HEK293T (cell line): ENCODE results near the gene AGBL4.

Experiments
- CTCF ChIA-PET: fragments of 350-600 bp; formaldehyde crosslinking; extraction: SDS; loops from one replicate; lab custom pipeline; 2021; ENCODE audit warnings: antibody characterized with exemption, inconsistent platforms; lab: Yijun Ruan, JAX
- POLR2A ChIA-PET: fragments of 350-600 bp; formaldehyde crosslinking; extraction: SDS; loops from one replicate; lab custom pipeline; 2020; ENCODE audit warnings: antibody characterized with exemption, inconsistent platforms; lab: Yijun Ruan, JAX
- DNase-seq: peaks from one replicate; pipeline ENCODE4 v3.0.0; 2012; ENCODE audit warnings: mixed read lengths; ENCODE audit errors: extremely low spot score
- ARNT ChIP-seq: fragments of 450-650 bp; IDR thresholded peaks from 2 replicates; pipeline ENCODE4 v1.6.1; 2017; ENCODE audit warnings: mild to moderate bottlenecking
- BHLHE40 ChIP-seq: fragments of 450-650 bp; IDR thresholded peaks from 2 replicates; pipeline ENCODE4 v1.6.1; 2016; ENCODE audit warnings: mild to moderate bottlenecking, moderate library complexity, borderline replicate concordance
- CTBP1 ChIP-seq: fragments of 450-650 bp; IDR thresholded peaks from 2 replicates; pipeline ENCODE4 v1.6.1; 2016; ENCODE audit warnings: borderline replicate concordance
- ELF4 ChIP-seq: fragments of 450-650 bp; IDR thresholded peaks from 2 replicates; pipeline ENCODE4 v1.6.1; 2017; ENCODE audit warnings: antibody characterized with exemption
- FOXA1 ChIP-seq: fragments of 450-650 bp; IDR thresholded peaks from 2 replicates; pipeline ENCODE4 v1.6.1; 2016; ENCODE audit warnings: mild to moderate bottlenecking
- FOXK2 ChIP-seq: fragments of 450-650 bp; IDR thresholded peaks from 2 replicates; pipeline ENCODE4 v1.6.1; 2016; ENCODE audit warnings: mild to moderate bottlenecking
- FOXM1 ChIP-seq: fragments of 450-650 bp; IDR thresholded peaks from 2 replicates; pipeline ENCODE4 v1.6.1; 2017; ENCODE audit warnings: mild to moderate bottlenecking, borderline replicate concordance
- HDGF ChIP-seq: fragments of 450-650 bp; IDR thresholded peaks from 2 replicates; pipeline ENCODE4 v1.6.1; 2017; ENCODE audit warnings: antibody characterized with exemption, borderline replicate concordance
- L3MBTL2 ChIP-seq: fragments of 450-650 bp; conservative IDR thresholded peaks from 2 replicates; pipeline ENCODE4 v1.6.1; 2016; ENCODE audit warnings: mild to moderate bottlenecking
- LEF1 ChIP-seq: fragments of 450-650 bp; IDR thresholded peaks from 2 replicates; pipeline ENCODE4 v1.6.1; 2017; ENCODE audit warnings: mild to moderate bottlenecking, borderline replicate concordance
- NFRKB ChIP-seq: fragments of 450-650 bp; IDR thresholded peaks from 2 replicates; pipeline ENCODE4 v1.6.1; 2016; ENCODE audit warnings: mild to moderate bottlenecking, moderate library complexity
- PKNOX1 ChIP-seq: fragments of 450-650 bp; IDR thresholded peaks from 2 replicates; pipeline ENCODE4 v1.6.1; 2016
- SP1 ChIP-seq: fragments of 450-650 bp; IDR thresholded peaks from 2 replicates; pipeline ENCODE4 v1.6.1; 2017
- SUZ12 ChIP-seq: fragments of 450-650 bp; IDR thresholded peaks from 2 replicates; pipeline ENCODE4 v1.6.1; 2016; ENCODE audit warnings: mild to moderate bottlenecking
- TARDBP ChIP-seq: fragments of 450-650 bp; IDR thresholded peaks from 2 replicates; pipeline ENCODE4 v1.6.1; 2016
- ZNF384 ChIP-seq: fragments of 450-650 bp; IDR thresholded peaks from 2 replicates; pipeline ENCODE4 v1.6.1; 2016

Gene AGBL4

GRCh38 chr1:48603222-48603621, 1420.5 kb downstream of the AGBL4 start:
- CTCF ChIA-PET, result no interaction called here
- no peak for DNase-seq
- POLR2A ChIA-PET, result no interaction called here
- TF ChIP-seq SUZ12 (no peak), BHLHE40 (no peak), PKNOX1 (no peak), FOXA1 (no peak), TARDBP (no peak), ELF4 (no peak), ARNT (no peak), HDGF (no peak), FOXM1 (no peak), L3MBTL2 (no peak), ZNF384 (no peak), SP1 (no peak), LEF1 (no peak)

- no peak for TF ChIP-seq SUZ12
- TF ChIP-seq NFRKB, result no peak
- no peak for TF ChIP-seq SP1
- no peak for TF ChIP-seq TARDBP
- TF ChIP-seq HDGF, result no peak
- TF ChIP-seq BHLHE40, result no peak
- TF ChIP-seq PKNOX1, result no peak
- TF ChIP-seq ARNT, result no peak
- no peak for TF ChIP-seq FOXK2
- TF ChIP-seq FOXM1, result no peak
- no peak for TF ChIP-seq CTBP1
- no peak for TF ChIP-seq FOXA1
- TF ChIP-seq ELF4, result no peak
- TF ChIP-seq ZNF384, result no peak
- no peak for TF ChIP-seq L3MBTL2
- no peak for TF ChIP-seq LEF1
- POLR2A ChIA-PET, result no interaction called here
- CTCF ChIA-PET, result no interaction called here
- DNase-seq, result no peak
Measured at GRCh38 chr1:48602349-48602748, 1421.4 kb downstream of the AGBL4 start.

- no peak for TF ChIP-seq SP1
- no peak for TF ChIP-seq PKNOX1
- no peak for TF ChIP-seq CTBP1
- TF ChIP-seq FOXK2, result no peak
- TF ChIP-seq FOXA1, result no peak
- TF ChIP-seq BHLHE40, result no peak
Measured at GRCh38 chr1:48600182-48600581, 1423.6 kb downstream of the AGBL4 start.

GRCh38 chr1:48597663-48598062, 1426.1 kb downstream of the AGBL4 start:
- no peak for DNase-seq
- POLR2A ChIA-PET, result no interaction called here
- CTCF ChIA-PET, result no interaction called here
- no peak for TF ChIP-seq SP1
- no peak for TF ChIP-seq SUZ12
- no peak for TF ChIP-seq FOXA1

More at GRCh38 chr1:48600182-48600581, 1423.6 kb downstream of the AGBL4 start:
- CTCF ChIA-PET, result no interaction called here
- POLR2A ChIA-PET, result no interaction called here
- no peak for DNase-seq

GRCh38 chr1:48596046-48596445, 1427.7 kb downstream of the AGBL4 start:
- ChIA-PET POLR2A (no interaction called here), CTCF (no interaction called here)
- no peak for DNase-seq
- TF ChIP-seq FOXM1 (no peak), TARDBP (no peak), CTBP1 (no peak), ARNT (no peak), HDGF (no peak), NFRKB (no peak), SUZ12 (no peak), SP1 (no peak), L3MBTL2 (no peak), BHLHE40 (no peak), FOXK2 (no peak)

GRCh38 chr1:48595613-48596012, 1428.1 kb downstream of the AGBL4 start:
- POLR2A ChIA-PET, result no interaction called here
- TF ChIP-seq L3MBTL2 (no peak), TARDBP (no peak), ARNT (no peak), PKNOX1 (no peak), BHLHE40 (no peak), SP1 (no peak), ZNF384 (no peak), FOXM1 (no peak), LEF1 (no peak), FOXK2 (no peak)
- CTCF ChIA-PET, result no interaction called here
- DNase-seq, result no peak

- CTCF ChIA-PET, result no interaction called here
- DNase-seq, result no peak
- POLR2A ChIA-PET, result no interaction called here
- no peak for TF ChIP-seq NFRKB
- no peak for TF ChIP-seq PKNOX1
- TF ChIP-seq HDGF, result no peak
- no peak for TF ChIP-seq ARNT
- no peak for TF ChIP-seq FOXK2
- no peak for TF ChIP-seq ZNF384
- TF ChIP-seq TARDBP, result no peak
- no peak for TF ChIP-seq L3MBTL2
- TF ChIP-seq ELF4, result no peak
- no peak for TF ChIP-seq BHLHE40
- no peak for TF ChIP-seq FOXM1
- no peak for TF ChIP-seq SP1
- TF ChIP-seq CTBP1, result no peak
- no peak for TF ChIP-seq FOXA1
- no peak for TF ChIP-seq SUZ12
- TF ChIP-seq LEF1, result no peak
Measured at GRCh38 chr1:48592330-48592729, 1431.4 kb downstream of the AGBL4 start.
